Measurements from ENCODE around the gene DCD. TPM values are rescaled to one million over a fixed set of nuclear protein-coding genes. Genes with fewer than 3 reads are reported as not detected.
A peak's percentile ranks its signal among the peaks of the same experiment; 100 is the strongest.

The DCD gene
- polyA plus RNA-seq (2013): not detected in 2 replicates

- H3K14ac ChIP-seq (ENCODE audit: low read length): no peak within 1 kb of the TSS
- H4K91ac ChIP-seq (ENCODE audit: low read depth, low read length): no peak within 1 kb of the TSS
- no peak within 1 kb of the TSS for H2BK120ac ChIP-seq (ENCODE audit: insufficient read depth, low read length, poor library complexity)
- H2AK5ac ChIP-seq (ENCODE audit: low read length): no peak within 1 kb of the TSS
- H2BK5ac ChIP-seq (ENCODE audit: low read depth, low read length, poor library complexity): no peak within 1 kb of the TSS
- no CpG with 5 or more reads among the region's 2 CpGs for WGBS (ENCODE audit: extremely low coverage, insufficient coverage, insufficient read length)
- H3K18ac ChIP-seq (ENCODE audit: low read length): no peak within 1 kb of the TSS
- H3K9ac ChIP-seq (ENCODE audit: low read length): no peak within 1 kb of the TSS
- no peak within 1 kb of the TSS for H3K4me2 ChIP-seq (ENCODE audit: low read length)
- H4K8ac ChIP-seq (ENCODE audit: low read depth, low read length): no peak within 1 kb of the TSS
- no peaks in the 10 kb centered on the region for H3K36me3 ChIP-seq (ENCODE audit: control insufficient read depth in 1 of 2, insufficient read depth in 2 of 2, low read length in 2 of 2)
- H4K12ac ChIP-seq (ENCODE audit: low read depth, low read length): no peak within 1 kb of the TSS
- peaks cover 3% of the 10 kb centered on the region for H3K9me3 ChIP-seq (ENCODE audit: insufficient read depth, low read depth, low read length)
- H3K27ac ChIP-seq (ENCODE audit: low read depth, low read length): no peak within 1 kb of the TSS
- peaks cover 0 to 2% of the 10 kb centered on the region in 2 experiments for H3K4me1 ChIP-seq (ENCODE audit: control insufficient read depth in 1 of 2, insufficient read depth in 2 of 2, low read length in 2 of 2)
- H3K27me3 ChIP-seq (ENCODE audit: insufficient read depth, low read length): no peaks in the 10 kb centered on the region
- no peaks in the 10 kb centered on the region for H3K79me1 ChIP-seq (ENCODE audit: low read length)
- no peak within 1 kb of the TSS for H2BK12ac ChIP-seq (ENCODE audit: low read length)
- DNase-seq: no peak
- no peaks in the 10 kb centered on the region for H3K79me2 ChIP-seq (ENCODE audit: control insufficient read depth, insufficient read depth, low read length, poor library complexity)
- H3K4me3 ChIP-seq (ENCODE audit: low read depth, low read length): no peak within 1 kb of the TSS
- no peak within 1 kb of the TSS for H2AFZ ChIP-seq (ENCODE audit: insufficient read depth, low read length, poor library complexity)
- H3K23ac ChIP-seq (ENCODE audit: low read length): no peak within 1 kb of the TSS
- no peak within 1 kb of the TSS for H3K4ac ChIP-seq (ENCODE audit: low read depth, low read length)
Observed at GRCh38 chr12:54648265-54648664, at the start of gene DCD. Gene DCD (minus strand): TSS chr12:54648365. CDS start chr12:54648303, 62 bp downstream.

GRCh38 chr12:54697851-54698250 is 49.7 kb upstream of the DCD start:
- no peak overlapping the region for H4K12ac ChIP-seq (ENCODE audit: low read depth, low read length)
- H2BK120ac ChIP-seq (ENCODE audit: insufficient read depth, low read length, poor library complexity): no peak overlapping the region
- no peak overlapping the region for H4K91ac ChIP-seq (ENCODE audit: low read depth, low read length)
- H2AFZ ChIP-seq (ENCODE audit: insufficient read depth, low read length, poor library complexity): no peak overlapping the region
- no peak overlapping the region for H3K4me2 ChIP-seq (ENCODE audit: low read length)
- H3K23ac ChIP-seq (ENCODE audit: low read length): no peak overlapping the region
- H3K27me3 ChIP-seq (ENCODE audit: insufficient read depth, low read length): no peaks in the 10 kb centered on the region
- no peaks in the 10 kb centered on the region for H3K4me1 ChIP-seq (ENCODE audit: control insufficient read depth in 1 of 2, insufficient read depth in 2 of 2, low read length in 2 of 2)
- no peak overlapping the region for H2BK5ac ChIP-seq (ENCODE audit: low read depth, low read length, poor library complexity)
- no peak overlapping the region for H3K4ac ChIP-seq (ENCODE audit: low read depth, low read length)
- H3K9ac ChIP-seq (ENCODE audit: low read length): no peak overlapping the region
- no peak for DNase-seq
- H3K4me3 ChIP-seq (ENCODE audit: low read depth, low read length): no peak overlapping the region
- no CpG with 5 or more reads among the region's 1 CpG for WGBS (ENCODE audit: extremely low coverage, insufficient coverage, insufficient read length)
- H3K14ac ChIP-seq (ENCODE audit: low read length): no peak overlapping the region
- H4K8ac ChIP-seq (ENCODE audit: low read depth, low read length): no peak overlapping the region
- H3K9me3 ChIP-seq (ENCODE audit: insufficient read depth, low read depth, low read length): no peaks in the 10 kb centered on the region
- no peak overlapping the region for H2BK12ac ChIP-seq (ENCODE audit: low read length)
- no peak overlapping the region for H3K27ac ChIP-seq (ENCODE audit: low read depth, low read length)
- H3K36me3 ChIP-seq (ENCODE audit: control insufficient read depth in 1 of 2, insufficient read depth in 2 of 2, low read length in 2 of 2): no peaks in the 10 kb centered on the region
- H3K18ac ChIP-seq (ENCODE audit: low read length): no peak overlapping the region
- no peaks in the 10 kb centered on the region for H3K79me2 ChIP-seq (ENCODE audit: control insufficient read depth, insufficient read depth, low read length, poor library complexity)
- H3K79me1 ChIP-seq (ENCODE audit: low read length): no peaks in the 10 kb centered on the region
- H2AK5ac ChIP-seq (ENCODE audit: low read length): no peak overlapping the region

GRCh38 chr12:54692353-54692752 is 44.2 kb upstream of the DCD start:
- H4K12ac ChIP-seq (ENCODE audit: low read depth, low read length): no peak overlapping the region
- no peaks in the 10 kb centered on the region for H3K79me1 ChIP-seq (ENCODE audit: low read length)
- no peak overlapping the region for H2AFZ ChIP-seq (ENCODE audit: insufficient read depth, low read length, poor library complexity)
- no peak overlapping the region for H3K23ac ChIP-seq (ENCODE audit: low read length)
- no peak overlapping the region for H2BK12ac ChIP-seq (ENCODE audit: low read length)
- H2BK5ac ChIP-seq (ENCODE audit: low read depth, low read length, poor library complexity): no peak overlapping the region
- no peaks in the 10 kb centered on the region for H3K79me2 ChIP-seq (ENCODE audit: control insufficient read depth, insufficient read depth, low read length, poor library complexity)
- no peak overlapping the region for H3K18ac ChIP-seq (ENCODE audit: low read length)
- no peak overlapping the region for H3K27ac ChIP-seq (ENCODE audit: low read depth, low read length)
- no peak overlapping the region for H2BK120ac ChIP-seq (ENCODE audit: insufficient read depth, low read length, poor library complexity)
- H2AK5ac ChIP-seq (ENCODE audit: low read length): no peak overlapping the region
- no peaks in the 10 kb centered on the region for H3K9me3 ChIP-seq (ENCODE audit: insufficient read depth, low read depth, low read length)
- WGBS (ENCODE audit: extremely low coverage, insufficient coverage, insufficient read length): no CpG with 5 or more reads among the region's 2 CpGs
- DNase-seq: no peak
- no peak overlapping the region for H4K91ac ChIP-seq (ENCODE audit: low read depth, low read length)
- H3K27me3 ChIP-seq (ENCODE audit: insufficient read depth, low read length): no peaks in the 10 kb centered on the region
- H3K36me3 ChIP-seq (ENCODE audit: control insufficient read depth in 1 of 2, insufficient read depth in 2 of 2, low read length in 2 of 2): no peaks in the 10 kb centered on the region
- H3K4ac ChIP-seq (ENCODE audit: low read depth, low read length): no peak overlapping the region
- H3K4me1 ChIP-seq (ENCODE audit: control insufficient read depth in 1 of 2, insufficient read depth in 2 of 2, low read length in 2 of 2): no peaks in the 10 kb centered on the region
- H3K14ac ChIP-seq (ENCODE audit: low read length): no peak overlapping the region
- no peak overlapping the region for H3K4me2 ChIP-seq (ENCODE audit: low read length)
- no peak overlapping the region for H3K9ac ChIP-seq (ENCODE audit: low read length)
- no peak overlapping the region for H3K4me3 ChIP-seq (ENCODE audit: low read depth, low read length)
- no peak overlapping the region for H4K8ac ChIP-seq (ENCODE audit: low read depth, low read length)

GRCh38 chr12:54689984-54690383 is 41.8 kb upstream of the DCD start:
- no peaks in the 10 kb centered on the region for H3K27me3 ChIP-seq (ENCODE audit: insufficient read depth, low read length)
- no CpG with 5 or more reads among the region's 2 CpGs for WGBS (ENCODE audit: extremely low coverage, insufficient coverage, insufficient read length)

More at GRCh38 chr12:54689984-54690383, 41.8 kb upstream of the DCD start:
- no peak overlapping the region for H3K23ac ChIP-seq (ENCODE audit: low read length)
- no peak overlapping the region for H2BK12ac ChIP-seq (ENCODE audit: low read length)
- H3K18ac ChIP-seq (ENCODE audit: low read length): no peak overlapping the region
- H2BK5ac ChIP-seq (ENCODE audit: low read depth, low read length, poor library complexity): no peak overlapping the region
- no peak overlapping the region for H3K9ac ChIP-seq (ENCODE audit: low read length)
- no peaks in the 10 kb centered on the region for H3K9me3 ChIP-seq (ENCODE audit: insufficient read depth, low read depth, low read length)
- H3K4me3 ChIP-seq (ENCODE audit: low read depth, low read length): no peak overlapping the region
- H3K27ac ChIP-seq (ENCODE audit: low read depth, low read length): no peak overlapping the region
- no peaks in the 10 kb centered on the region for H3K36me3 ChIP-seq (ENCODE audit: control insufficient read depth in 1 of 2, insufficient read depth in 2 of 2, low read length in 2 of 2)
- H4K12ac ChIP-seq (ENCODE audit: low read depth, low read length): no peak overlapping the region
- no peaks in the 10 kb centered on the region for H3K79me2 ChIP-seq (ENCODE audit: control insufficient read depth, insufficient read depth, low read length, poor library complexity)
- no peak overlapping the region for H2BK120ac ChIP-seq (ENCODE audit: insufficient read depth, low read length, poor library complexity)
- H4K8ac ChIP-seq (ENCODE audit: low read depth, low read length): no peak overlapping the region
- H3K4me2 ChIP-seq (ENCODE audit: low read length): no peak overlapping the region
- H3K4ac ChIP-seq (ENCODE audit: low read depth, low read length): no peak overlapping the region
- no peak overlapping the region for H3K14ac ChIP-seq (ENCODE audit: low read length)
- H2AFZ ChIP-seq (ENCODE audit: insufficient read depth, low read length, poor library complexity): no peak overlapping the region
- H3K79me1 ChIP-seq (ENCODE audit: low read length): no peaks in the 10 kb centered on the region
- no peak overlapping the region for H2AK5ac ChIP-seq (ENCODE audit: low read length)
- DNase-seq: peak in 1 of 2 donors; percentile 6
- H4K91ac ChIP-seq (ENCODE audit: low read depth, low read length): no peak overlapping the region
- H3K4me1 ChIP-seq (ENCODE audit: control insufficient read depth in 1 of 2, insufficient read depth in 2 of 2, low read length in 2 of 2): no peaks in the 10 kb centered on the region

Data from trophoblast cell (in vitro differentiated cells and primary cell).